ENCODE data around the gene CENPA. TPM values are rescaled to one million over a fixed set of nuclear protein-coding genes. Genes with fewer than 3 reads are reported as not detected.

CENPA gene
- total RNA-seq, 2 donors from 2014 or later: not detected

DNA sequence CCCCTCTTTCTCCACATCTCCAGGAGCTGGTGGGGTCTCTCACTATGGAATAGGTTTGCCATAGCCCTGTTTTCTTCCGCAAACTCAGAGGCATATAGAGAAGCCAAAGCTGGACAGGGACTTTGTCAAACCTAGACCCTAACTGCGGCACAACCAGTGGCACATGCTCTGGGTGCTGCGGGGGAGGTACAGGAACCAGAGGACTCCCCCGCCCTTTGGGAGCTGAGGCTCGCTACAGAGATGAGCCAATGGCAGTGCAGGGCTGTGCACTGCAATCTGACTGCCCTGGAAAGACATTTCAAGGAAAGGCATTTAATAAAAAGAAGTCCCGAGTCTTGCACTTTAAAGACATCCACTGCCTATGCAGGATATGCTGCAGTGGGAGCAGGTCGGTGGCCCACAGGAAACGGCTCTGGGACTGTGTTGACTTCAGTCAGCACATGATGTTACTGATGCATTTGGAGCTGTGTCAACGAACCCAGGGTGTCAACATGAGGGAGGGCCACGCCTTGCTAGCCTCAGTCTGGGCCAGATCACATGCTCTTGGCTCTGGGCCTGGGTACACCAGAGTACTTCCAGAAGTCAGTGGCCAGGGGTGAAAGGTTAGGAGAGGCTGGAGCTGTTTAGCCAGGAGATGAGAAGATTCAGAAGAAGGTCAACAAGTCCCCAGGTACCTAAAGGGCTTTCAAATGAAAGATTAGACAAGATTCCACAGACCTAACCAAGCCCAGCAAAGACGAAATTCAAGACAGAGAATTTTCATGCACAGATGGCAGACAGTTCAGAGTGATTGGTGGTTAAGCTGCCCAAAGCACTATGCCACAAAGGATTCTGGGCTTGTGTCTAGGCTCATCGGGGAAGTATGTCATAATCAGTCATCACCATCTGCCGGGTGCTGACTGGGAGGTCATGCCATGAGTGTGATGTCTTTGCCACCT is 13.5 kb upstream of the CENPA start:
- ATAC-seq (ENCODE audit: insufficient number of reproducible peaks, low FRiP score, low read depth) (peak; percentile 46), DNase-seq (ENCODE audit: low spot score) (peak; percentile 70)
- no peaks in the 10 kb centered on the region for H3K27me3 ChIP-seq (replicated peaks; ENCODE audit: insufficient read depth)
- H3K4me3 ChIP-seq: no peak overlapping the region
- TF ChIP-seq, protein P1, sequence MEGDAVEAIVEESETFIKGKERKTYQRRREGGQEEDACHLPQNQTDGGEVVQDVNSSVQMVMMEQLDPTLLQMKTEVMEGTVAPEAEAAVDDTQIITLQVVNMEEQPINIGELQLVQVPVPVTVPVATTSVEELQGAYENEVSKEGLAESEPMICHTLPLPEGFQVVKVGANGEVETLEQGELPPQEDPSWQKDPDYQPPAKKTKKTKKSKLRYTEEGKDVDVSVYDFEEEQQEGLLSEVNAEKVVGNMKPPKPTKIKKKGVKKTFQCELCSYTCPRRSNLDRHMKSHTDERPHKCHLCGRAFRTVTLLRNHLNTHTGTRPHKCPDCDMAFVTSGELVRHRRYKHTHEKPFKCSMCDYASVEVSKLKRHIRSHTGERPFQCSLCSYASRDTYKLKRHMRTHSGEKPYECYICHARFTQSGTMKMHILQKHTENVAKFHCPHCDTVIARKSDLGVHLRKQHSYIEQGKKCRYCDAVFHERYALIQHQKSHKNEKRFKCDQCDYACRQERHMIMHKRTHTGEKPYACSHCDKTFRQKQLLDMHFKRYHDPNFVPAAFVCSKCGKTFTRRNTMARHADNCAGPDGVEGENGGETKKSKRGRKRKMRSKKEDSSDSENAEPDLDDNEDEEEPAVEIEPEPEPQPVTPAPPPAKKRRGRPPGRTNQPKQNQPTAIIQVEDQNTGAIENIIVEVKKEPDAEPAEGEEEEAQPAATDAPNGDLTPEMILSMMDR (IDR thresholded peaks at IDR 0.05): no peak
- H3K27ac ChIP-seq: peak overlapping the region; percentile 29 to 56
- H3K36me3 ChIP-seq: peaks cover 18% of the 10 kb centered on the region
- peaks cover 31 to 54% of the 10 kb centered on the region in 2 donors for H3K4me1 ChIP-seq (ENCODE audit: control insufficient read depth in 1 of 2, low read depth in 2 of 2)
- no peaks in the 10 kb centered on the region for H3K9me3 ChIP-seq

DNA sequence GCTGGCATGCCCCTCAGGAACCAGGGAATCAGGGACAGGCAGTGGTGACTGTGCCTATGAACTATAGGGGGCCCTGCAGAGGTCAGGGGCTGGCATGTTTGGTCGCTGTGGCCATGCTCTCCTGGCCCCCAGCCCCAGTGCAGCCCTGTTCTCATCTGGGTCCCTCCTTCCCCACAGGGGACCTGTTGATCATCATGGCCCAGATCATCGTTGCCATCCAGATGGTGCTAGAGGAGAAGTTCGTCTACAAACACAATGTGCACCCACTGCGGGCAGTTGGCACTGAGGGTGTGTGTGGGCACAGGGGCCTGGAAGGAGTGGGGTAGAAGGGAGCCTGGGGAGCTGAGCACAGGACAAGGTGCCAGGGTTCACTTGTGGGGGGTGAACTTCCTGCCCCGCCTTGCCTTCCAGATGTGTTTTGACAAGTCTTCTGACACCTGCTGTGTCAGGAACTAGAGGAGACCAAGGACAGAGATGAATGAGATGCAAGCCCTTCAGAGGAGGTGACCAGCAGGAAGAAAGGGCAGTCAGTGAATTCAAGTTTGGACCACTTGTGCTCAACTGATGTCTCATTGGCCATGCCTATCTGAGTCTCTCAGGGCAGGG is 9.6 kb upstream of the CENPA start:
- H3K36me3 ChIP-seq: peaks cover 48% of the 10 kb centered on the region
- DNase-seq (ENCODE audit: low spot score): no peak

DNA sequence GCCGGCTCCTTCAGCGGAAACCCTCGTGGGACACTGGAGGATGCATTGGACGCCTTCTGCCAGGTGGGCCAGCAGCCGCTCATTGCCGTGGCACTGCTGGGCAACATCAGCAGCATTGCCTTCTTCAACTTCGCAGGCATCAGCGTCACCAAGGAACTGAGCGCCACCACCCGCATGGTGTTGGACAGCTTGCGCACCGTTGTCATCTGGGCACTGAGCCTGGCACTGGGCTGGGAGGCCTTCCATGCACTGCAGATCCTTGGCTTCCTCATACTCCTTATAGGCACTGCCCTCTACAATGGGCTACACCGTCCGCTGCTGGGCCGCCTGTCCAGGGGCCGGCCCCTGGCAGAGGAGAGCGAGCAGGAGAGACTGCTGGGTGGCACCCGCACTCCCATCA is 7.8 kb upstream of the CENPA start:
- no peak for DNase-seq (ENCODE audit: low spot score)
- peaks cover 48% of the 10 kb centered on the region for H3K36me3 ChIP-seq
- H3K4me3 ChIP-seq: no peak overlapping the region
- no peaks in the 10 kb centered on the region for H3K27me3 ChIP-seq (replicated peaks; ENCODE audit: insufficient read depth)
- TF ChIP-seq, protein P1 (IDR thresholded peaks at IDR 0.05): no peak
- ATAC-seq (ENCODE audit: insufficient number of reproducible peaks, low FRiP score, low read depth): no peak
- no peak overlapping the region for H3K27ac ChIP-seq
- H3K9me3 ChIP-seq: no peaks in the 10 kb centered on the region
- peaks cover 0 to under 1% of the 10 kb centered on the region in 2 donors for H3K4me1 ChIP-seq (ENCODE audit: control insufficient read depth in 1 of 2, low read depth in 2 of 2)

More for the DNA sequence above, 9.6 kb upstream of the CENPA start:
- H3K4me3 ChIP-seq: no peak overlapping the region
- TF ChIP-seq, protein P1 (IDR thresholded peaks at IDR 0.05): no peak
- no peaks in the 10 kb centered on the region for H3K9me3 ChIP-seq
- no peak for ATAC-seq (ENCODE audit: insufficient number of reproducible peaks, low FRiP score, low read depth)
- H3K27ac ChIP-seq: no peak overlapping the region
- H3K27me3 ChIP-seq (replicated peaks; ENCODE audit: insufficient read depth): no peaks in the 10 kb centered on the region
- H3K4me1 ChIP-seq (ENCODE audit: control insufficient read depth in 1 of 2, low read depth in 2 of 2): peaks cover 17 to 19% of the 10 kb centered on the region in 2 donors

DNA sequence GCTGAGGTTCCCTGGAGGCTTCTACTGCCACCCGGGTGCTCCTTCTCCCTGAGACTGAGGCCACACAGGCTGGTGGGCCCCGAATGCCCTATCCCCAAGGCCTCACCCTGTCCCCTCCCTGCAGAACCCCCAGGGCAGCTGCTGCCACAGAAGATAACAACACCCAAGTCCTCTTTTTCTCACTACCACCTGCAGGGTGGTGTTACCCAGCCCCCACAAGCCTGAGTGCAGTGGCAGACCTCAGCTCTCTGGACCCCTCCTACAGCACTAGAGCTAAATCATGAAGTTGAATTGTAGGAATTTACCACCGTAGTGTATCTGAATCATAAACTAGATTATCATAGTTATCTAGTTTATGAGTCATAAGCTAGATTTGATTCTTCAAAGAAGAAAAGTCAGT is 7.3 kb upstream of the CENPA start:
- H3K27me3 ChIP-seq (replicated peaks; ENCODE audit: insufficient read depth): no peaks in the 10 kb centered on the region
- ATAC-seq (ENCODE audit: insufficient number of reproducible peaks, low FRiP score, low read depth) (no peak), DNase-seq (ENCODE audit: low spot score) (no peak)
- H3K27ac ChIP-seq: no peak overlapping the region
- H3K4me1 ChIP-seq (ENCODE audit: control insufficient read depth in 1 of 2, low read depth in 2 of 2): no peaks in the 10 kb centered on the region
- H3K9me3 ChIP-seq: no peaks in the 10 kb centered on the region
- no peak overlapping the region for H3K4me3 ChIP-seq
- TF ChIP-seq, protein P1 (IDR thresholded peaks at IDR 0.05): no peak
- H3K36me3 ChIP-seq: peaks cover 48% of the 10 kb centered on the region

DNA sequence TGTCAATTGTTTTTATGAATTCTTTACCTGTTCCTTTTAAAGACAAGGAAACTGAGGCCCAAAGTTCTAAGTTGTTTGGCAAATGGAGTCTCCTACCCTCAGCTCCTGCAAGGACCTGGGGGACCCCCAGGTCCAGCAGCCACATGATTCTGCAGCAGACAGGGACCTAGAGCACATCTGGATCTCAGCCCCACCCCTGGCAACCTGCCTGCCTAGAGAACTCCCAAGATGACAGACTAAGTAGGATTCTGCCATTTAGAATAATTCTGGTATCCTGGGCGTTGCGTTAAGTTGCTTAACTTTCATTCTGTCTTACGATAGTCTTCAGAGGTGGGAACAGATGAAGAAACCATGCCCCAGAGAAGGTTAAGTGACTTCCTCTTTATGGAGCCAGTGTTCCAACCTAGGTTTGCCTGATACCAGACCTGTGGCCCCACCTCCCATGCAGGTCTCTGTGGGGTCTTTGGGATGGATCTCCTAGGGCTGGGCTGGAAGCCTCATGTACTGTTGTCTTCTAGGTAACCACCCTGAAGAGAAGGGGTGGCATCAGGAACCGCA is 5.6 kb upstream of the CENPA start:
- Histone ChIP-seq H3K9me3 (no peaks in the 10 kb centered on the region), H3K36me3 (peaks cover 43% of the 10 kb centered on the region), H3K27me3 (replicated peaks; ENCODE audit: insufficient read depth) (no peaks in the 10 kb centered on the region), H3K4me1 (ENCODE audit: control insufficient read depth in 1 of 2, low read depth in 2 of 2) (no peaks in the 10 kb centered on the region), H3K27ac (no peak overlapping the region), H3K4me3 (no peak overlapping the region)
- no peak for DNase-seq (ENCODE audit: low spot score)
- TF ChIP-seq, protein P1 (IDR thresholded peaks at IDR 0.05): no peak
- ATAC-seq (ENCODE audit: insufficient number of reproducible peaks, low FRiP score, low read depth): no peak

All from thoracic aorta (tissue), 2 donors.